HG03108 (cell line): Measurements from ENCODE around the gene TENM4.

Experiments
- ATAC-seq: cut with Tn5 transposase; IDR thresholded peaks from one replicate; pipeline ENCODE4 v1.9.1; 2021; ENCODE audit warnings: moderate library complexity; ENCODE audit not compliant: unreplicated experiment

The TENM4 gene

DNA sequence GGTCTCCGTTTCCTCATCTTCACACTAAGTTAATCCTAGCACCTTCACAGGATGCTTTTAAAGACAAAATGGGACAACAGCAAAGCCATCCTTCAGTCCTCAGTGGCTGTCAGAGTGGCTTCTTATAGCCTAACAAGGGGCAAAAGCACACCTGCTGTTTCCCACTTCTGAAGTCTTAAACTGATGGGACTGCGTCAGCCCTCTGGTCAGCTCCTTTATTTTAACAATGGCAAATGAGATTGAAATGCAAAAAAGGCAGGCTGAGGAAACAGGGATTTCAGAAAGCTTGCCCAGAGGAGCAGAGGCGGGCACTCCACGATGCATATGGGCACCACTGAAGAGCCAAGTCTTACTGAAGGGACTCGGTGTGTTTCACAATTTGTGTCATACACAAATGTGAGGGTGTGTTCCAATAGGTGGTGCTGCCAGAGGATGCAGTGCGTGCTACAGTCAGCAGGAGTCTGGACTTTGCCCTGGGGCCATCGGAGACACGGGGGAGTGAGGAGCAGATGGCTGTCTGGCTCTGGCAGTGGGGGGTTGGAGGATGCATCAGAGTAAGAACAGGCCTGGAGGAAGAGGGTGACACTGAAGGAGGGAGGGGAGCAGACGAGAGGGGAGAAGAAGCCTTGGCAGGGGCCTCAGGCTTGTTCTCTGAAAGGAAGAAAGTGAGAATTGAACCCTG lies 47.3 kb downstream of the TENM4 start:
- ATAC-seq = no peak

GRCh38 chr11:79392161-79392560 lies 48.7 kb downstream of the TENM4 start:
- ATAC-seq = no peak

DNA sequence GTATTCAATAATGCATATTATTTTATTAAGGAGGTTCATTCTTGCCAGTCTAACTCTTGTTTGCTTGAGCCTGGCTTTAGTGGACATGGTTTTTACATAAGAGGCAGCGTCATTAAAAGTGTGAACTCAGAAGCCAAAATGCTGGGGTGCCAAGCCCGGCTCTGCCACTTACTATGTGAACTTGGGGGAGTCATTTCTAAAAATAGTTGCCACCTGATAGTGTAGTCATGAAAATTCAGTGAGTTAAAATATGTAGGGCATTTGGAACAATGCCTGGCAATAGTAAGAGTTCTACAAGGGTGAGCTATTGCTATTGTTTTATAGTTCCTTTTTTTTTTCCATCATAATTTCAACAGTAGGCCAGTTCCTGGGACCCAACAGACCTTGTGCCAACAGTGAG lies 49.9 kb downstream of the TENM4 start:
- ATAC-seq = no peak

GRCh38 chr11:79390477-79390876 lies 50.4 kb downstream of the TENM4 start:
- no peak for ATAC-seq

DNA sequence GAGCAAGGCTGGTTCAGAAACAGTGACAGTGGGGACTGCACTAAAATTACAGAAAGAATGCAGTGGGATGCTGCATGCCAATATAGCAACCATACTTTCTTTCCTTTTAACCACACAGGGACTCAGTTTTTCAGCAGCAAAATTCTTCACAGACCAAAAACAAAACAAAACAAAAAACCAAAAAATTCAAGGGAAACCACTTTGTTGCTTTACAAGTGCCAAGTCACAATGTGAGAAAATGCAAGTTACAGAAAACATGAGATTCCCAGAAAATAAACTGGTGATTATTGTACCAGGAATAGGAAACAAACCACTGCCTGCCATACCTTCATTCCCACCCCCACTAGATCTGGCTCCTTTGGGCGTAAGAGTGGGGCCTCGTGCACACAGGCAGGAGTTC lies 52.6 kb downstream of the TENM4 start:
- no peak for ATAC-seq

- ATAC-seq = no peak
These were observed 57.0 kb downstream of the TENM4 start for GRCh38 chr11:79383874-79384273.

DNA sequence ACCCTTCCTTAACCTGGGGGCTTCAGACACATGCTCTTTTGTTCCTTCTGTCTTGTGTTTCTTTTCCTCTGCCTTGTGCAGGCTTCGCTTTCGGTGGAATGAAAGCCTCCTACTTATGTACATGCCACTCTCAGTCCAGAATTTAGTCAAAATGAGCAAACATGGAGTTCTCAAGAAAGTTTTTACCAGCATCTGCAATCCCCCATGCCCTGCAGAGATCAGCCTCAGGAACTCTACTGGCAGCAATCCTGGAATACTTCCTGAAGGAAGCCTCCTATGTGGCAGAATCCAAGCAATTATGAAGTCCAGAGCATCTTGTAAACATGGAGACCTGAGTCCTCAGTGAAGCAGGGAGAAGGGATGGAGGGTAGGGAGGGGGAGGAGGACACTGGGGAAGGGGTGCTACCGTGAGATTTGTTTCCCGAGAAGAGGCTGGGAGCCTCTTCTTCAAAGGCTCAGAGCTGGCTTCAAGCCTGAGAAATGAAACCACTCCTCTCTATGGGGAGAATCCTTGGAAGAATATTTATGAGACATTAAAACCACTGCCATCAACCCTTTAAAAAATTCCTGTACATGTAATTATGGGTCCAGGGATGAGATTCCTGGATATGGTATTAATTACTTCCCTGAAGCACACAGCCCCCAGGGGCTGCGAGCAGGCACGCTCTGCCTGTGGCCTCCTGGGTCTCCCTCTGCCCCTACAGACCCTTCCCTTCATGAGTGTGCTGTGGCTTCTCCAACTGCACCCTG lies 58.4 kb downstream of the TENM4 start:
- no peak for ATAC-seq

DNA sequence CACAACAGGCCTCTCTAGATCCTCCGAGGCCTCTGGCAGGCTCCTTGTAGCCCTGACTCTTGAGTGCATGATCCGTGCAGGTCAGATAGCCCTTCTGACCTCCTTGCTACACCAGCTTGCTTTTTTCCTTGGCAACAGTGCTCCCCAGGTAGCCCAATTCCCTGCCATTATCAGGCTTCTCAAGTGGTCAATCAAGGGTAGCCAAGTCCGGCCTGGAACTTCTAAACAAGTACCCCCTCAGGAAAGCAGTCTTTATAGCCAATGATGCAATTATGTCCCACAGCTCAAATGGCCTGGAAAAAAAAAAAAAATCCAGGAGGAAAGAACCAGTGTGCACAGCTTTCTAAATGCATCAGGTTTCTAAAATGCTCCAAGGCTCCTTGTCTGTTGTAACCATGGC lies 59.8 kb downstream of the TENM4 start:
- no peak for ATAC-seq

- no peak for ATAC-seq
These were observed 63.4 kb downstream of the TENM4 start for GRCh38 chr11:79377406-79377805.

GRCh38 chr11:79375818-79376550 lies 64.8 kb downstream of the TENM4 start:
- ATAC-seq = no peak

DNA sequence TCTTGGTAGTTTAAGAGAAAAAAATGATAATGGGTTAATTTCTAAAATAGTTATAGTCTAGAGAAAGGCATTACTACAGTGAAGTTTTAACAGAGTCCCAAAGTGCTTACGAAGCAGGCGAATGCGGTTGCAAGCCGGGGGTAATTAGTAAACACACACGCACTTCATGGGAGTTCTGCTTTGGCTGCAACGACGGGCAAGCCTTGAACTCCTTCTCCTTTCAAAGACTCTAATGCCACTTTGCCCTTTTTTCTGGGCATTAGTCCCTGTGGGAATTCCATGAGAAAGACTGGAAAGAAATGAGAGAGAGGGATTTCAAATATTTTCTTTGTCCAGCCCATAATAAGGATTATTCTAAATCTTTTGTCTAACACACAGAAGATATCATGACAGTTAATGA lies 66.1 kb downstream of the TENM4 start:
- no peak for ATAC-seq

GRCh38 chr11:79371724-79372123 lies 69.1 kb downstream of the TENM4 start:
- no peak for ATAC-seq

GRCh38 chr11:79371152-79371551 lies 69.7 kb downstream of the TENM4 start:
- ATAC-seq = no peak

GRCh38 chr11:79369055-79369454 lies 71.8 kb downstream of the TENM4 start:
- no peak for ATAC-seq

- no peak for ATAC-seq
These were observed 73.0 kb downstream of the TENM4 start for GRCh38 chr11:79367844-79368243.

GRCh38 chr11:79366218-79366617 lies 74.6 kb downstream of the TENM4 start:
- ATAC-seq = no peak

DNA sequence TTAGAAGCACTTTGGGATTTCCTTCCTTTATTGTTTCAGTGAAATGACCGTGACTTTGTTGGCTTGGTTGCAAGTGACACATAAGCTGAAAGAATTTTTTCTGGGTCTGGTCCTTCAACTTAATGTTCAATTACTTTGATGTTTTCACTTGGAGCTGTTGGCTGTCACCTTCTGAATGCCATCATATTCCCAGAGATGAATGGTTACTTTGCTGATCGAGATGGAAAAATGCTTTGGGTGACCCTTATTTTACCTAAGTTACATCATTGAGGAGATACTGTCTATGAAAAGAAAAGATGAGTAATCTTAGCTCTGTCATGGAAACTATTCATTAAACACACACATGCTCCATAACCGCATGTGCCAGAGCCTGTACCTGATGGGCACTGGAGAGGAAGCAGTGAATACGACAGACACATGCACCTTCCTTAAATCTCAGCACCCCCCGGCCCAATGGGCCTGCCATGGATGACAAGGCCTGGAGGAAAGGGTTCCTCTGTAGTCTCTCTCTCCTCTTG lies 76.9 kb downstream of the TENM4 start:
- no peak for ATAC-seq

GRCh38 chr11:79363256-79363655 lies 77.6 kb downstream of the TENM4 start:
- no peak for ATAC-seq

GRCh38 chr11:79362821-79363220 lies 78.0 kb downstream of the TENM4 start:
- ATAC-seq = no peak

- ATAC-seq = no peak
These were observed 78.5 kb downstream of the TENM4 start for GRCh38 chr11:79362206-79362757.

- no peak for ATAC-seq
These were observed 82.6 kb downstream of the TENM4 start for GRCh38 chr11:79358258-79358657.
